ENCODE results near the gene PAK4. TPM values are rescaled to one million over a fixed set of nuclear protein-coding genes. Genes with fewer than 3 reads are reported as not detected.

The PAK4 gene
- total and polyA plus RNA-seq, 10 of the 15 experiments (the other 5 are each of a cell fraction or from before 2014, with no cell fraction given) = 0.08 to 19.3 (median 5.9) TPM

- RAD21 ChIA-PET (ENCODE audit: unreplicated experiment) = no interaction called here
- H3K27me3 ChIP-seq (replicated peaks in 1 of 2; ENCODE audit: control insufficient read depth in 2 of 2, insufficient read depth in 2 of 2, low read length in 1 of 2) = no peaks in the 10 kb centered on the region
- DNase-seq (ENCODE audit: low read depth, low spot score) (no peak), FAIRE-seq (no peak), ATAC-seq (no peak)
- no TSS peak for BruUV-seq (replicated peaks)
- no peaks in the 10 kb centered on the region for H4K20me1 ChIP-seq (ENCODE audit: control insufficient read depth, insufficient read depth)
- in situ Hi-C loops (cut with MboI) = no loop called here
- no peak overlapping the region for H3K27ac ChIP-seq (ENCODE audit: control insufficient read depth, insufficient read depth)
- no peak for TF ChIP-seq SMAD5 (IDR thresholded peaks at IDR 0.05; ENCODE audit: low read depth)
- TF ChIP-seq ZNF687 (IDR thresholded peaks at IDR 0.05) = no peak
- no peak for TF ChIP-seq CUX1 (IDR thresholded peaks at IDR 0.05; ENCODE audit: insufficient replicate concordance, low read depth, low read length)
- no peak for TF ChIP-seq IRF3 (IDR thresholded peaks at IDR 0.05)
- no peak for TF ChIP-seq HDAC2 (IDR thresholded peaks at IDR 0.05)
- TF ChIP-seq ZNF592 (IDR thresholded peaks at IDR 0.05) = no peak
- H3K4me2 ChIP-seq (ENCODE audit: control insufficient read depth, insufficient read depth) = no peak overlapping the region
- no peak overlapping the region for H3K9ac ChIP-seq (ENCODE audit: control insufficient read depth, insufficient read depth, low read length)
- H3K36me3 ChIP-seq (ENCODE audit: control insufficient read depth in 2 of 2, insufficient read depth in 2 of 2, low read length in 1 of 2) = peaks cover 0 to 4% of the 10 kb centered on the region in 2 experiments; a peak in 1 of 4 replicates
- no peak overlapping the region for H2AFZ ChIP-seq (ENCODE audit: control insufficient read depth, low read depth, low read length)
- SMC1A ChIA-PET (ENCODE audit: uncharacterized antibody, unreplicated experiment) = no interaction called here
- H3K9me3 ChIP-seq (replicated peaks; ENCODE audit: control insufficient read depth, insufficient read depth, low read length) = no peaks in the 10 kb centered on the region
- no peaks in the 10 kb centered on the region for H3K79me2 ChIP-seq (ENCODE audit: control insufficient read depth, insufficient read depth, low read length)
- 87% methylated on average over 10 of the region's 10 CpGs for WGBS (ENCODE audit: insufficient coverage, insufficient replicate concordance, low lambda C conversion rate, missing lambda C conversion rate)
- no peaks in the 10 kb centered on the region for H3K4me1 ChIP-seq (ENCODE audit: control insufficient read depth, insufficient read depth, low read length)
- intact Hi-C loops (cut with micrococcal nuclease; ENCODE audit: unreplicated experiment) = no loop called here
- POLR2A ChIA-PET = no interaction called here
- CTCF ChIA-PET = no interaction called here
- H3K4me3 ChIP-seq = no peak overlapping the region
Measured at GRCh38 chr19:39152066-39152465, 26.5 kb downstream of the PAK4 start.
